Lower lobe of right lung (tissue), 2 donors: ENCODE results near the gene GRID1. TPM values are rescaled to one million over a fixed set of nuclear protein-coding genes. Genes with fewer than 3 reads are reported as not detected.

Experiments
- ATAC-seq, 2 donors: fragments of 200-7000 bp; cut with Tn5 transposase; one replicate each; pipeline ENCODE4 v1.9.1; 2020 to 2022; ENCODE audit warnings: mild to moderate bottlenecking in 2 of 2, moderate library complexity in 2 of 2
- DNase-seq: peaks from one replicate; pipeline ENCODE4 v3.0.0-alpha.2; 2020
- H3K27ac ChIP-seq: fragments of 200-600 bp; one replicate; pipeline ENCODE4 v1.8.0; 2022
- H3K27me3 ChIP-seq: fragments of 200-600 bp; one replicate; pipeline ENCODE4 v1.8.0; 2022; ENCODE audit warnings: low read depth
- H3K36me3 ChIP-seq: fragments of 200-600 bp; one replicate; pipeline ENCODE4 v1.8.0; 2022; ENCODE audit warnings: mild to moderate bottlenecking
- H3K4me1 ChIP-seq: fragments of 200-600 bp; one replicate; pipeline ENCODE4 v1.8.0; 2022
- H3K4me3 ChIP-seq: fragments of 200-600 bp; one replicate; pipeline ENCODE4 v1.8.0; 2022; ENCODE audit warnings: mild to moderate bottlenecking
- H3K9me3 ChIP-seq: fragments of 200-600 bp; one replicate; pipeline ENCODE4 v1.8.0; 2022
- CTCF ChIP-seq: fragments of 200-600 bp; IDR thresholded peaks from one replicate; pipeline ENCODE4 v1.8.0; 2022; ENCODE audit warnings: antibody characterized with exemption, mild to moderate bottlenecking
- intact Hi-C: fragments of 100-400 bp; cut with DNase I; formaldehyde crosslinking; loops from one replicate; pipeline ENCODE4 v1.11.0; 2022
- total RNA-seq: library from RNA; stranded (reverse); fragmentation: NEBNext Ultra II Directional; extraction: Animal tissue kit (Norgen Biotek cat#: 25700); gene quantifications from one replicate; pipeline ENCODE4 v1.2.1, GENCODE V29; 2021
- donor health status: DM: no; HTN: yes; CAD: no; lungs with severe emphysema.

GRID1 gene
- total RNA-seq, 1 donor from 2014 or later = 2.5 TPM

- no peaks in the 10 kb centered on the region for H3K36me3 ChIP-seq
- intact Hi-C loops = no loop called here
- no peaks in the 10 kb centered on the region for H3K27me3 ChIP-seq
- H3K4me3 ChIP-seq = no peak overlapping the region
- H3K9me3 ChIP-seq = peaks cover 21% of the 10 kb centered on the region
- TF ChIP-seq CTCF = no peak
- no peak overlapping the region for H3K27ac ChIP-seq
- DNase-seq = no peak
- no peaks in the 10 kb centered on the region for H3K4me1 ChIP-seq
- ATAC-seq = no peak
Measured at GRCh38 chr10:85811405-85811804, 555.2 kb downstream of the GRID1 start.

- intact Hi-C loops = no loop called here
- Histone ChIP-seq H3K9me3 (peaks cover 21% of the 10 kb centered on the region), H3K27ac (no peak overlapping the region), H3K4me1 (no peaks in the 10 kb centered on the region), H3K27me3 (no peaks in the 10 kb centered on the region), H3K36me3 (no peaks in the 10 kb centered on the region), H3K4me3 (no peak overlapping the region)
- no peak for TF ChIP-seq CTCF
- ATAC-seq (no peak), DNase-seq (no peak)
Measured at GRCh38 chr10:85810674-85811073, 555.9 kb downstream of the GRID1 start.

- Histone ChIP-seq H3K9me3 (no peaks in the 10 kb centered on the region), H3K36me3 (no peaks in the 10 kb centered on the region), H3K27me3 (no peaks in the 10 kb centered on the region), H3K4me1 (peaks cover 5% of the 10 kb centered on the region), H3K4me3 (no peak overlapping the region), H3K27ac (no peak overlapping the region)
- intact Hi-C loops = no loop called here
- ATAC-seq = no peak
- no peak for DNase-seq
- no peak for TF ChIP-seq CTCF
Measured at GRCh38 chr10:85795460-85795859, 571.1 kb downstream of the GRID1 start.

- ATAC-seq (no peak), DNase-seq (no peak)
- TF ChIP-seq CTCF = no peak
- Histone ChIP-seq H3K27ac (no peak overlapping the region), H3K4me3 (no peak overlapping the region), H3K36me3 (no peaks in the 10 kb centered on the region), H3K9me3 (no peaks in the 10 kb centered on the region), H3K27me3 (no peaks in the 10 kb centered on the region), H3K4me1 (peaks cover 14% of the 10 kb centered on the region)
- intact Hi-C loops = no loop called here
Measured at GRCh38 chr10:85794553-85794952, 572.0 kb downstream of the GRID1 start.

- Histone ChIP-seq H3K36me3 (no peaks in the 10 kb centered on the region), H3K9me3 (no peaks in the 10 kb centered on the region), H3K27ac (no peak overlapping the region), H3K4me1 (peaks cover 14% of the 10 kb centered on the region), H3K4me3 (no peak overlapping the region), H3K27me3 (no peaks in the 10 kb centered on the region)
- no peak for TF ChIP-seq CTCF
- intact Hi-C loops = no loop called here
- ATAC-seq (no peak), DNase-seq (no peak)
Measured at GRCh38 chr10:85792533-85792858, 574.1 kb downstream of the GRID1 start.
